ENCODE measurements around the gene BRDT.

The BRDT gene

DNA sequence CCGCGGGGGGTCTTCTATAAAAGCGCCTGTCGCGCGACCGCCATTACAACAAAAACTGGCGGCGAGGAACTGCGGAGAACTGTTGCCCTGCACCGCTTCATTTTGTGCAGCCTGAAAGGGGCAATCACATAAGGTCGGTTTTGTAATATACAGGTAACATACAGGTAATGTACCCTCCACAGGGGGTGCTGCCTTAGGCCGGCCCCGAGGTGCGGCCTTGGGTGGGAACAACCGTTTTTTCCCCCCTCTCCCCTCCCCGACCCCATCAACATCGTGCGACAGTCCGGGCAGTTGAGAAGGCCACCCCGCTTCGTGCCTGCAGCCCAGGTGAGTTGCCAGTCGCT lies at the start of gene BRDT:
TSS of gene BRDT (plus strand) at position 46 of the 344 bp plus-strand sequence. CDS start 13,354 bp downstream, outside the sequence.
- TF ChIP-seq, protein P1, sequence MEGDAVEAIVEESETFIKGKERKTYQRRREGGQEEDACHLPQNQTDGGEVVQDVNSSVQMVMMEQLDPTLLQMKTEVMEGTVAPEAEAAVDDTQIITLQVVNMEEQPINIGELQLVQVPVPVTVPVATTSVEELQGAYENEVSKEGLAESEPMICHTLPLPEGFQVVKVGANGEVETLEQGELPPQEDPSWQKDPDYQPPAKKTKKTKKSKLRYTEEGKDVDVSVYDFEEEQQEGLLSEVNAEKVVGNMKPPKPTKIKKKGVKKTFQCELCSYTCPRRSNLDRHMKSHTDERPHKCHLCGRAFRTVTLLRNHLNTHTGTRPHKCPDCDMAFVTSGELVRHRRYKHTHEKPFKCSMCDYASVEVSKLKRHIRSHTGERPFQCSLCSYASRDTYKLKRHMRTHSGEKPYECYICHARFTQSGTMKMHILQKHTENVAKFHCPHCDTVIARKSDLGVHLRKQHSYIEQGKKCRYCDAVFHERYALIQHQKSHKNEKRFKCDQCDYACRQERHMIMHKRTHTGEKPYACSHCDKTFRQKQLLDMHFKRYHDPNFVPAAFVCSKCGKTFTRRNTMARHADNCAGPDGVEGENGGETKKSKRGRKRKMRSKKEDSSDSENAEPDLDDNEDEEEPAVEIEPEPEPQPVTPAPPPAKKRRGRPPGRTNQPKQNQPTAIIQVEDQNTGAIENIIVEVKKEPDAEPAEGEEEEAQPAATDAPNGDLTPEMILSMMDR (IDR thresholded peaks at IDR 0.05; ENCODE audit: low read depth, low read length) = no peak
- DNase-seq (ENCODE audit: low read depth) = no peak
- no peak within 1 kb of the TSS for H3K4me3 ChIP-seq (ENCODE audit: low read depth, low read length)

- no peak for DNase-seq (ENCODE audit: low read depth)
- no peak overlapping the region for H3K4me3 ChIP-seq (ENCODE audit: low read depth, low read length)
- TF ChIP-seq, protein P2, sequence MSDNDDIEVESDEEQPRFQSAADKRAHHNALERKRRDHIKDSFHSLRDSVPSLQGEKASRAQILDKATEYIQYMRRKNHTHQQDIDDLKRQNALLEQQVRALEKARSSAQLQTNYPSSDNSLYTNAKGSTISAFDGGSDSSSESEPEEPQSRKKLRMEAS (IDR thresholded peaks at IDR 0.05; ENCODE audit: low read depth, low read length) = no peak
- TF ChIP-seq, protein P1 (IDR thresholded peaks at IDR 0.05; ENCODE audit: low read depth, low read length) = no peak
- TF ChIP-seq POLR2A (IDR thresholded peaks at IDR 0.05; ENCODE audit: extremely low read depth, insufficient read length) = no peak
Measured at GRCh38 chr1:91900562-91900961, 48.6 kb upstream of the BRDT start.

DNA sequence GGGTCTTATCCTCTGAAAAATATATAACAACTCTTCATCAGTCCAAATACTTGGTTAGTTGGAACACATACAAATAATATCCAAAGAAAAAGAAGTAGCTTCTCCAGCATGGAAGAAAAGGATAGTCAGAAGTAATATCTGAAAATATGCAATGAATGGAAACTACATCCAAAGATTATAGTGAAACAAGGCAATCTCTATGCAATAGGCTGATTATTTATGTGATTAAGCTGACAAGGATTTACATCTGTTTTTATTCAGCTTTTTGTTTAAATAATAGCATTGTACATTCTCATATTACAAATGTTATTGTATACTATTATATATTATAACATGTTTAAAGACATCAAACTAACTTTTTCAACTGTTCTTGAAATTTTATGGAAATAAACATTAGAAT lies 48.0 kb upstream of the BRDT start:
- DNase-seq (ENCODE audit: low read depth) = no peak

GRCh38 chr1:91912266-91912665 lies 36.9 kb upstream of the BRDT start:
- no peak overlapping the region for H3K4me3 ChIP-seq (ENCODE audit: low read depth, low read length)
- DNase-seq (ENCODE audit: low read depth) = no peak
- TF ChIP-seq, protein P2 (IDR thresholded peaks at IDR 0.05; ENCODE audit: low read depth, low read length) = no peak
- TF ChIP-seq MYC (IDR thresholded peaks at IDR 0.05; ENCODE audit: low read depth, low read length) (no peak), POLR2A (IDR thresholded peaks at IDR 0.05; ENCODE audit: extremely low read depth, insufficient read length) (no peak)
- TF ChIP-seq, protein P1 (IDR thresholded peaks at IDR 0.05; ENCODE audit: low read depth, low read length) = no peak

More for the DNA sequence above, 48.0 kb upstream of the BRDT start:
- no peak overlapping the region for H3K4me3 ChIP-seq (ENCODE audit: low read depth, low read length)
- no peak for TF ChIP-seq POLR2A (IDR thresholded peaks at IDR 0.05; ENCODE audit: extremely low read depth, insufficient read length)
- TF ChIP-seq, protein P2 (IDR thresholded peaks at IDR 0.05; ENCODE audit: low read depth, low read length) = no peak
- TF ChIP-seq MYC (IDR thresholded peaks at IDR 0.05; ENCODE audit: low read depth, low read length) = no peak
- TF ChIP-seq, protein P1 (IDR thresholded peaks at IDR 0.05; ENCODE audit: low read depth, low read length) = no peak

GRCh38 chr1:91913018-91913417 lies 36.2 kb upstream of the BRDT start:
- no peak overlapping the region for H3K4me3 ChIP-seq (ENCODE audit: low read depth, low read length)
- TF ChIP-seq, protein P2 (IDR thresholded peaks at IDR 0.05; ENCODE audit: low read depth, low read length) = no peak
- TF ChIP-seq, protein P1 (IDR thresholded peaks at IDR 0.05; ENCODE audit: low read depth, low read length) = no peak
- TF ChIP-seq MYC (IDR thresholded peaks at IDR 0.05; ENCODE audit: low read depth, low read length) (no peak), POLR2A (IDR thresholded peaks at IDR 0.05; ENCODE audit: extremely low read depth, insufficient read length) (no peak)
- DNase-seq (ENCODE audit: low read depth) = no peak

DNA sequence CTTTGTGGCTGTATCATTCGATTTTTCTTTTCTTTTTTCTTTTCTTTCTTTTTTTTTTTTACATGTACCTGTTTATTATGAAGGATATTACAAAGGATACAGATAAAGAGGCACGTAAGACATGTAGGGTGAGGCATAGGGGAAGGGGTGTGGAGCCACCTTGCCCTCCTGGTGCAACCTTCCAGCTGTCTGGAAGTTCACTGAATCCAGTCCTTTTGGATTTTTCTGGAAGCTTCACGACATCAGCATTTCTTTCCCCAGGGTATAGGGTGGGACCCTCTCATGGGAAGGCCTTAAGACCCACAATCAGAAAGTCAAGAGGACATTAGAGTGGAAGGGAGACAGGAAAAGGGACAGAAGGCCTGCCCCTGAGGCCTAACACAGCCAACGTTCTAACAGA lies 33.2 kb upstream of the BRDT start:
- TF ChIP-seq, protein P1 (IDR thresholded peaks at IDR 0.05; ENCODE audit: low read depth, low read length) = no peak
- TF ChIP-seq POLR2A (IDR thresholded peaks at IDR 0.05; ENCODE audit: extremely low read depth, insufficient read length) (no peak), MYC (IDR thresholded peaks at IDR 0.05; ENCODE audit: low read depth, low read length) (no peak)
- TF ChIP-seq, protein P2 (IDR thresholded peaks at IDR 0.05; ENCODE audit: low read depth, low read length) = no peak
- no peak for DNase-seq (ENCODE audit: low read depth)
- H3K4me3 ChIP-seq (ENCODE audit: low read depth, low read length) = no peak overlapping the region
